ENCODE results near the gene ZNF76. TPM values are rescaled to one million over a fixed set of nuclear protein-coding genes. Genes with fewer than 3 reads are reported as not detected.

ZNF76 gene
- polyA plus RNA-seq, 1 of the 3 experiments (the other 2 are of a cell fraction) = 19.7 TPM

DNA sequence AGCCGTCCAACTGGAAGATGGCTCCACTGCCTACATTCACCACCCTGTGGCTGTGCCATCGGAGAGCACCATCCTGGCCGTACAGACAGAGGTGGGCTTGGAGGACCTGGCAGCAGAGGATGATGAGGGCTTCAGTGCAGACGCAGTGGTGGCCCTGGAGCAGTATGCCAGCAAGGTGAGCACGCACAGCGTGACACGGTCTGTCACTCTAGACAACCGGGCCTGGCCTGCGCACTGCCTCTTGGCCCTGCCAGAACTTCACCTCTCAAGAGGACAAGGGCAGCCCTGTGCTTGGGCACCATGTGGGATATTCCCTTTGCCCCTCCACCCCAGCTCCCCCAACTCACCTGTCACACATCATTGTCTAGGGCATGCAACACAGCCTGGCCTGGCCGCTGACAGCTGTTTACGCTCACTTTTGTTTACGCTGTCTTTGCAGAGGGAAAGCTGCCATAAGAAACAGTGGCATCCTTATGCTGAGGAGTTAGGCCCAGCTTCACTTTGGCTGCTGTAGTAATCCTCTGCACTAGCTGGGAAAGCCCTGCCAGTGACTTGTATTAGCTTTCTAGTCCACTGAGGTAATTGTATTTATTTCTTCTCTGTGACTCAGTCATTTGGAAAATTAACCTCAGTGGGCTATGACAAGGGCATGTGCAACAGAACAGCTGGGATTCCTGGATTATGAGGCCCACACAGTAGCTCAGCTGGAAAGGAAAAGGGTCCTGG, 28.3 kb downstream of the ZNF76 start:
- Histone ChIP-seq H3K9ac (no peak overlapping the region), H3K4me2 (no peak overlapping the region), H3F3A (replicated peaks; ENCODE audit: insufficient read depth) (no peaks in the 10 kb centered on the region), H3K9me2 (no peaks in the 10 kb centered on the region), H2AFZ (ENCODE audit: low read depth) (no peak overlapping the region), H3K27ac (ENCODE audit: low read depth in 2 of 2, low read length in 1 of 2) (no peak overlapping the region), H3K36me3 (replicated peaks in 1 of 2; ENCODE audit: control insufficient read depth in 1 of 2, insufficient read depth in 2 of 2, low read length in 1 of 2) (peaks cover 11 to 79% of the 10 kb centered on the region in 2 experiments), H3K79me2 (ENCODE audit: insufficient read depth) (no peaks in the 10 kb centered on the region), H3K4me3 (ENCODE audit: low read depth in 2 of 2, low read length in 1 of 2) (no peak overlapping the region), H4K20me1 (ENCODE audit: insufficient read depth) (no peaks in the 10 kb centered on the region), H3K9me3 (no peaks in the 10 kb centered on the region), H3K4me1 (ENCODE audit: control insufficient read depth in 1 of 2, insufficient read depth in 2 of 2, low read depth in 1 of 2, low read length in 1 of 2) (no peaks in the 10 kb centered on the region), H3K27me3 (ENCODE audit: insufficient read depth) (no peaks in the 10 kb centered on the region)
- POLR2A ChIA-PET = no interaction called here
- CTCF ChIA-PET = interaction anchor here (1.0 to 4.1 kb wide), 2 partner anchors 8 to 41 kb away, joined by 3 to 15 read pairs; no protein-coding TSS in a partner anchor
- 97% methylated on average over 12 of the region's 12 CpGs for WGBS (ENCODE audit: low lambda C conversion rate)
- TF ChIP-seq YY1 (IDR thresholded peaks at IDR 0.05; ENCODE audit: low read depth) = no peak
- no peak for DNase-seq

DNA sequence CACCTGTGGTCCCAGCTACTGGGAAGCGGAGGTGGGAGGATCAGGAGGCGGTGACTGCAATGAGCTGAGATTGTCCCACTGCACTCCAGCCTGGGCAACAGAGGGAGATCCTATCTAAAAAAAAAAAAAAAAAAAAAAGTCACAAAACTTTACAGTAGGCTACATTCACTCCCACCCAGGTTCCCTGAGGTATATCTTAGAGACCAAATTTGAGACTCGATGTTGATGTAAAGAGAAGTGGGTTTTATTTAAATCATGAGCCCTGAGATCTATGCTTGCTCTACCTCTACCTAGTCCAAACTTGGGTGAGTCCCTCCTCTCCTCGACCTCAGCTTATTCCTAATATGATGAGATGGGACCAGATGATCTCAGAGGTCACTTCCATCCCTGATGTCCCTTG, 29.3 kb downstream of the ZNF76 start:
- ChIA-PET POLR2A (no interaction called here), CTCF (interaction anchor here (1.0 kb wide), 4 partner anchors 20 to 162 kb away, joined by 3 to 4 read pairs (median 3); partner anchors contain the start of gene PPARD)
- no peak for DNase-seq
- Histone ChIP-seq H3F3A (replicated peaks; ENCODE audit: insufficient read depth) (no peaks in the 10 kb centered on the region), H4K20me1 (ENCODE audit: insufficient read depth) (no peaks in the 10 kb centered on the region), H3K27me3 (ENCODE audit: insufficient read depth) (no peaks in the 10 kb centered on the region), H3K4me2 (no peak overlapping the region), H3K36me3 (replicated peaks in 1 of 2; ENCODE audit: control insufficient read depth in 1 of 2, insufficient read depth in 2 of 2, low read length in 1 of 2) (peaks cover 11 to 79% of the 10 kb centered on the region in 2 experiments), H3K79me2 (ENCODE audit: insufficient read depth) (no peaks in the 10 kb centered on the region), H3K4me3 (ENCODE audit: low read depth in 2 of 2, low read length in 1 of 2) (no peak overlapping the region), H2AFZ (ENCODE audit: low read depth) (no peak overlapping the region), H3K9me2 (no peaks in the 10 kb centered on the region), H3K9me3 (no peaks in the 10 kb centered on the region), H3K4me1 (ENCODE audit: control insufficient read depth in 1 of 2, insufficient read depth in 2 of 2, low read depth in 1 of 2, low read length in 1 of 2) (no peaks in the 10 kb centered on the region), H3K27ac (ENCODE audit: low read depth in 2 of 2, low read length in 1 of 2) (no peak overlapping the region), H3K9ac (no peak overlapping the region)
- WGBS (ENCODE audit: low lambda C conversion rate) = 72% methylated on average over 4 of the region's 4 CpGs
- no peak for TF ChIP-seq EZH2phosphoT487 (IDR thresholded peaks at IDR 0.05; ENCODE audit: borderline replicate concordance, low read depth)
- TF ChIP-seq TAF1 (IDR thresholded peaks at IDR 0.05; ENCODE audit: borderline replicate concordance, low read depth, low read length) = no peak
- TF ChIP-seq RXRA (IDR thresholded peaks at IDR 0.05; ENCODE audit: borderline replicate concordance, low read depth) = no peak
- no peak for TF ChIP-seq EP300 (IDR thresholded peaks at IDR 0.05; ENCODE audit: borderline replicate concordance in 1 of 2, low read depth in 1 of 2, low read length in 1 of 2)
- TF ChIP-seq MXI1 (IDR thresholded peaks at IDR 0.05; ENCODE audit: low read depth, low read length) = no peak
- TF ChIP-seq POLR2AphosphoS5 (IDR thresholded peaks at IDR 0.05; ENCODE audit: low read depth, low read length) = no peak
- TF ChIP-seq, protein P1, sequence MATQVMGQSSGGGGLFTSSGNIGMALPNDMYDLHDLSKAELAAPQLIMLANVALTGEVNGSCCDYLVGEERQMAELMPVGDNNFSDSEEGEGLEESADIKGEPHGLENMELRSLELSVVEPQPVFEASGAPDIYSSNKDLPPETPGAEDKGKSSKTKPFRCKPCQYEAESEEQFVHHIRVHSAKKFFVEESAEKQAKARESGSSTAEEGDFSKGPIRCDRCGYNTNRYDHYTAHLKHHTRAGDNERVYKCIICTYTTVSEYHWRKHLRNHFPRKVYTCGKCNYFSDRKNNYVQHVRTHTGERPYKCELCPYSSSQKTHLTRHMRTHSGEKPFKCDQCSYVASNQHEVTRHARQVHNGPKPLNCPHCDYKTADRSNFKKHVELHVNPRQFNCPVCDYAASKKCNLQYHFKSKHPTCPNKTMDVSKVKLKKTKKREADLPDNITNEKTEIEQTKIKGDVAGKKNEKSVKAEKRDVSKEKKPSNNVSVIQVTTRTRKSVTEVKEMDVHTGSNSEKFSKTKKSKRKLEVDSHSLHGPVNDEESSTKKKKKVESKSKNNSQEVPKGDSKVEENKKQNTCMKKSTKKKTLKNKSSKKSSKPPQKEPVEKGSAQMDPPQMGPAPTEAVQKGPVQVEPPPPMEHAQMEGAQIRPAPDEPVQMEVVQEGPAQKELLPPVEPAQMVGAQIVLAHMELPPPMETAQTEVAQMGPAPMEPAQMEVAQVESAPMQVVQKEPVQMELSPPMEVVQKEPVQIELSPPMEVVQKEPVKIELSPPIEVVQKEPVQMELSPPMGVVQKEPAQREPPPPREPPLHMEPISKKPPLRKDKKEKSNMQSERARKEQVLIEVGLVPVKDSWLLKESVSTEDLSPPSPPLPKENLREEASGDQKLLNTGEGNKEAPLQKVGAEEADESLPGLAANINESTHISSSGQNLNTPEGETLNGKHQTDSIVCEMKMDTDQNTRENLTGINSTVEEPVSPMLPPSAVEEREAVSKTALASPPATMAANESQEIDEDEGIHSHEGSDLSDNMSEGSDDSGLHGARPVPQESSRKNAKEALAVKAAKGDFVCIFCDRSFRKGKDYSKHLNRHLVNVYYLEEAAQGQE (IDR thresholded peaks at IDR 0.05; ENCODE audit: low read depth, low read length) = no peak
- no peak for TF ChIP-seq FOXJ3 (CRISPR knock-in tag; IDR thresholded peaks at IDR 0.05)
- no peak for TF ChIP-seq GABPA (IDR thresholded peaks at IDR 0.05; ENCODE audit: low read depth)

Data from SK-N-SH (cell line).